Mesodermal cell (in vitro differentiated cells): Measurements from ENCODE around the gene PRR5.
"Not testable (repeated sequence)": the region's sequence is repeated elsewhere in the genome, so short reads cannot be mapped to it uniquely, and the experiment has no call there.

Experiments used
- H3K27ac ChIP-seq: 2 replicates; pipeline ENCODE4 v1.7.0; 2013; ENCODE audit warnings: mild to moderate bottlenecking, low read depth, low read length, moderate library complexity; ENCODE audit not compliant: severe bottlenecking
- H3K36me3 ChIP-seq: 2 replicates; pipeline ENCODE4 v1.7.1; 2013; ENCODE audit warnings: mild to moderate bottlenecking, low read length, moderate library complexity; ENCODE audit not compliant: control insufficient read depth, insufficient read depth
- H3K4me1 ChIP-seq: one replicate; pipeline ENCODE4 v1.7.1; 2013; ENCODE audit warnings: mild to moderate bottlenecking, low read length; ENCODE audit not compliant: insufficient read depth, control insufficient read depth, poor library complexity, severe bottlenecking
- H3K4me3 ChIP-seq: 2 replicates; pipeline ENCODE4 v1.7.0; 2013; ENCODE audit warnings: low read length, control low read depth, mild to moderate bottlenecking; ENCODE audit not compliant: insufficient read depth, poor library complexity, severe bottlenecking; ENCODE audit errors: extremely low read depth
- H3K9me3 ChIP-seq: 2 replicates; pipeline ENCODE4 v1.7.1; 2013; ENCODE audit warnings: mild to moderate bottlenecking, low read length, moderate library complexity; ENCODE audit not compliant: control insufficient read depth
- WGBS, 2 experiments: methylation state at CpG; one replicate each; pipeline ENCODE4 v1.1.5; 2013; ENCODE audit warnings: missing lambda C conversion rate in 2 of 2; ENCODE audit not compliant: insufficient coverage in 2 of 2; 5-methylcytosine and 5-hydroxymethylcytosine counted together

Gene PRR5

GRCh38 chr22:44737406-44738346 lies 35.7 kb downstream of the PRR5 start:
- 68 to 79% methylated on average over 19 to 23 of the region's 32 CpGs for WGBS, 2 experiments
- Histone ChIP-seq H3K27ac (no peak overlapping the region), H3K4me3 (no peak overlapping the region), H3K4me1 (peaks cover 34% of the 10 kb centered on the region), H3K36me3 (no peaks in the 10 kb centered on the region), H3K9me3 (no peaks in the 10 kb centered on the region)

- Histone ChIP-seq H3K27ac (no peak overlapping the region), H3K9me3 (no peaks in the 10 kb centered on the region), H3K36me3 (no peaks in the 10 kb centered on the region), H3K4me1 (peaks cover 34% of the 10 kb centered on the region), H3K4me3 (no peak overlapping the region)
- 53 to 65% methylated on average over 3 to 8 of the region's 14 CpGs for WGBS, 2 experiments
Observed at GRCh38 chr22:44738347-44738715, 36.3 kb downstream of the PRR5 start.

DNA sequence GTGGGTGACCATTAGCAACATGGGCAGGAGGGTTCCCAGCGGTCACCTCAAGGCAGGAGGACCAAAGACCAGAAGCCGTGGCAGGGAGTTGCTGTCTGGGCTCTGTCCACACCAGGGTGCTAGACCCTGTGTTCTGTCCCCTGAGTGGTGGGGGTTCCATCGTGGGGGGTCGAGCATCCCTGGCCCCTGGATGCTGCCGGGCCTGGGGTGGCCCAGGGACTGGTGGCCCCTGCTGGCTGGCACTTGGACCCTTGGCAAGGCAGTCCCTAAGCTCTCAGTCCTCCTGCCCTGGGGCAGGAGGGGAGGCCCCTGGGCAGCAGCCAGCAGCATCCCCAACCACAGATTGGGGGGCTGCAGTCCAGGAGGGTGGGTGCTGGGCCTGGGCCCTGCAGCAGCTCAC lies 37.0 kb downstream of the PRR5 start:
- Histone ChIP-seq H3K9me3 (no peaks in the 10 kb centered on the region), H3K36me3 (no peaks in the 10 kb centered on the region), H3K4me3 (no peak overlapping the region), H3K27ac (no peak overlapping the region), H3K4me1 (peaks cover 34% of the 10 kb centered on the region)
- 90 to 93% methylated on average over 5 of the region's 5 CpGs for WGBS, 2 experiments

- H3K36me3 ChIP-seq, H3K27ac ChIP-seq, H3K4me3 ChIP-seq, H3K9me3 ChIP-seq: not testable (repeated sequence)
- 66 to 72% methylated on average over 7 to 10 of the region's 10 CpGs for WGBS, 2 experiments
- H3K4me1 ChIP-seq = peaks cover 34% of the 10 kb centered on the region
Observed at GRCh38 chr22:44739666-44740065, 37.7 kb downstream of the PRR5 start.

DNA sequence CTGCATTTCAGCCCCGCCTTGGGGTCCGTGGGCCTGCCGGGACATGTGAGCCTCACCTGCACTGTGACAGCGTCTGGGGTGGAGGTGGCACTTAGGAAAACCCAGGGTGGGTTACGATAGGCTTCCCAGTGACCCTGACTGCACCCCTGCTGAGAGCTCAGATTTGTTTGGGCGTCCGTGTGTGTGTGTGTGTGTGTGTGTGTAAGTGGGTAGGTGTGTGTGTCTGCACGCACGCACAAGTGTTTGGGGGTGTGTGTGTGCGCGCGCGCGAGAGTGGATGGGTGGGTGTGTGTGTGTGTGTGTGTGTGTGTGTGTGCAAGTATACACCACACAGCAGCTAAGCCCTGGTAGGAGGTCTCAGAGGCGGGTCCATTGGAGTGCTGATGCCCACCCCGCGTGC lies 38.3 kb downstream of the PRR5 start:
- Histone ChIP-seq H3K4me1 (peaks cover 34% of the 10 kb centered on the region), H3K27ac (no peak overlapping the region), H3K36me3 (no peaks in the 10 kb centered on the region), H3K4me3 (no peak overlapping the region), H3K9me3 (no peaks in the 10 kb centered on the region)
- 81 to 85% methylated on average over 9 to 15 of the region's 17 CpGs for WGBS, 2 experiments

DNA sequence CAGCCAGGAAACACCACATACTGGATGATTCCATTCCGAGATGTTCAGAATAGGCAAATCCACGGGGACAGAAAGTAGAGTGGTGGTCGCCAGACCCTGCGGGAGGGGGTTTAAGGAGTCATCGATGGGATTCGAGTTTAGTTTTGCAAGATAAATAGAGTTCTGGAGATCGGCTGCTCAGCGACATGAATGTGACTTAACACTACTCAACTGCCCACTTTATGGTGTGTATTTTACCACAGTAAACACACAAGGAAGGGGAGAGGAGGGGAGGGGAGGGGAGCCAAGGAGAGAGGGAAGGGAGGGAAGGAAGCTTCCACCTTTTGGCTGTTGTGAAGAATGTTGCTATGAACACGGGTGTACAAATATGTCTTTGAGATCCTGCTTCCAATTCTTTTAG lies 39.9 kb downstream of the PRR5 start:
- Histone ChIP-seq H3K36me3 (no peaks in the 10 kb centered on the region), H3K27ac (no peak overlapping the region), H3K9me3 (no peaks in the 10 kb centered on the region), H3K4me3 (no peak overlapping the region), H3K4me1 (peaks cover 41% of the 10 kb centered on the region)
- 83 to 93% methylated on average over 2 to 6 of the region's 9 CpGs for WGBS, 2 experiments

DNA sequence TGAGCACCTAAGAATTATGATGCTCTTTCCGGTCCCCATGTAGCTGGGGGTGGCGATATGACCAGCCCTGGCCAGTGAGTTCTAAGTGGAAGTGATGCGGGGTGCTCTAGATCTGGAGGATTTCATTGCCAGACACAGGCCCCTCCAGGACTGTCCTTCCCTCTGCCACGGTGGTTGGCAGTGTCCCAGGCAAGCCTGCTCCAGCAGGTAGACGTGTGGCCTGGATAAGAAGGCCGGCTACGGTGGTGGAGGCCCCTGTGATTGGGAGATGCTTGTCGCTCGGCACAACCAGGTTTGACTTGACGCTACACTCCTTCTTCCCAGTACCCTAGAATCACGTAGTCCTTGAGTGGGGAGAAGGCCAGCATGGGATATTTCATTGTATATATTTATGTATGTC lies 41.2 kb downstream of the PRR5 start:
- Histone ChIP-seq H3K36me3 (no peaks in the 10 kb centered on the region), H3K27ac (no peak overlapping the region), H3K9me3 (no peaks in the 10 kb centered on the region), H3K4me3 (no peak overlapping the region), H3K4me1 (peaks cover 31% of the 10 kb centered on the region)
- WGBS, 2 experiments = 91 to 100% methylated on average over 3 to 6 of the region's 11 CpGs

DNA sequence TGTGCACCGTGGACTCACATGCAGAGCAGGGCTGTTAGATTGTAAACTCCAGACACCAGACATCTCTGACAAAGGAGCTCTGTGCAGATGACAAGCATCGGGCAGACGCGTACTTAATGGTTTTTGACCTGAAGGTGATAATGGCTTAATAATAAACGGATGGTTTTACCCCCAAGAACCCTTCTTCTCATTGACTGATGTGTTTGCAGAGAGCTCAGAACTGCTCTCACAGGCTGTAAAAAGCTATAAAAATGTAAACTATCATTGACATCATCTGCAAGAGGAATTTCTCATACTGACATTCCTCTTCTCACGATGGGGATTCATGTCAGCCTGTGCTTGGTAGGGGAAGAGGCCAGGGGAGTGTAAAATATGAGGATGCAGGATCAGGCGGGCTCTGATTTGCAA lies 41.8 kb downstream of the PRR5 start:
- Histone ChIP-seq H3K27ac (no peak overlapping the region), H3K36me3 (no peaks in the 10 kb centered on the region), H3K4me1 (peaks cover 26% of the 10 kb centered on the region), H3K9me3 (no peaks in the 10 kb centered on the region), H3K4me3 (no peak overlapping the region)
- 93 to 97% methylated on average over 2 to 5 of the region's 7 CpGs for WGBS, 2 experiments

DNA sequence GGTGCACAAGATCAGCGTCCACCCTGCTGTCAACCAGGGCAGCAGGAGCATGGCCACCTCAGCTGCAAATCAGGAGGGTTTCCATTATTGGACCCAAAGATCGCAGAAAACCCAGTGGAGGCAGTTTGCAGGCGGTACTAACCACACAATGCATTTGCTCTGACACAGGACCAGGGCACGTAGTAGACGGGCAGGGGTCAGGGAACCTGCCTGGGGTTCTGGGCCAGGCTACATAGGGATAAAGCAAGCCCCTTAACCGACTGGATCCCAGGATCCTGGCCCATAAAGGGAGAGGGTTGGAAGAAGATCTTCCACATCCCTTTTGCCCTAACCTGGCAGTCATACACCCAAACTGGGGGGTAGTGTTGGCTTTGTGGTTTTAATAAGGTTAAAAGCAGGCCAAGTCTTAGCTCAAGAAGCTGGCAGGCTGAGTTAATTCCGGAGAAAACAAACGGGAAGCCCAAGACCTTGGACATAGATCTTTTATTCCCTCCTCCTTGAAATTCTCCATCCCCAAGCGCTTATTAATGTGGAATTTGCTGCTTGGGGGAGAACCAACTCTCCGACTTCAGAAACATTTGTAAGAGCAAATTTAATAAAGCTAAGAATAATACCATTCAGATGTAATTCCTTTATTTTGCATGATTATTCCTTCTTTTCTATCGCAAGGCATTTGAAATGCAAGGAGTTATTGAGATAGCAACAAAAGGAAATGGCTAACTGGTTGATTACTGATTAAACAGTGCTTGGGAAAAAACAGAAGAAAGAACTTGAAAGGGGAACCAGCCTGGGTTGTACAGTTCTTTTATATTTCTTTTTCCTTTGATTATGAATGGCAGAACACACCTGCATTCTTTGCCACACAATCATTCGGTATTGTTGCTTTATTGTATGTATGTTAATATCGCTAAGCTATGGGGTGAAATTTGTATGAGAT lies 44.1 kb downstream of the PRR5 start:
- Histone ChIP-seq H3K9me3 (no peaks in the 10 kb centered on the region), H3K4me1 (peaks cover 12% of the 10 kb centered on the region), H3K4me3 (no peak overlapping the region), H3K36me3 (no peaks in the 10 kb centered on the region), H3K27ac (no peak overlapping the region)
- 78 to 81% methylated on average over 5 to 8 of the region's 13 CpGs for WGBS, 2 experiments

DNA sequence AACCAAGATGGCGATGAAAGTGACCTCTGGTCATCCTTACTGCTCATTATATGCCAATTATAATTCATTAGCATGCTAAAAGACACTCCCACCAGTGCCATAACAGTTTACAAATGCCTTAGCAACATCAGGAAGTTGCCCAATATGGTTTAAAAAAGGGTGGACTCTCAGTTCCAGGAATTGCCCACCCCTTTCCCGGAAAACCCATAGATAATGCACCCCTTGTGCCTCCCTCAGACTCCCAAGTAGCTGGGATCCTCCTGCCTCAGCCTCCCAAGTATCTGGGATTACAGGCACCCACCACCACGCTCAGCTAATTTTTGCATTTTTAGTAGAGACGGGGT lies 45.8 kb downstream of the PRR5 start:
- H3K27ac ChIP-seq = not testable (repeated sequence)
- WGBS, 2 experiments = 86 to 95% methylated on average over 4 of the region's 4 CpGs

More for the DNA sequence above, 45.8 kb downstream of the PRR5 start:
- peaks cover 12% of the 10 kb centered on the region for H3K4me1 ChIP-seq
- H3K4me3 ChIP-seq, H3K9me3 ChIP-seq, H3K36me3 ChIP-seq: not testable (repeated sequence)
